ENCODE data around the gene MAP3K5.
A peak's percentile ranks its signal among the peaks of the same experiment; 100 is the strongest.

Gene MAP3K5

GRCh38 chr6:136647363-136647852 lies 144.9 kb downstream of the MAP3K5 start:
- no peak overlapping the region for H3K4me3 ChIP-seq (ENCODE audit: low read depth in 1 of 2, low read length in 1 of 2)
- no peaks in the 10 kb centered on the region for H3K9me3 ChIP-seq
- peaks cover 81% of the 10 kb centered on the region for H3K36me3 ChIP-seq
- TF ChIP-seq CTCF (IDR thresholded peaks at IDR 0.05): no peak
- peak overlapping the region; percentile 24 for H3K27ac ChIP-seq
- no peaks in the 10 kb centered on the region for H3K4me1 ChIP-seq (ENCODE audit: control insufficient read depth in 1 of 2, insufficient read depth in 1 of 2, low read depth in 1 of 2, low read length in 1 of 2)
- no peaks in the 10 kb centered on the region for H3K27me3 ChIP-seq

- H3K4me3 ChIP-seq (ENCODE audit: low read depth in 1 of 2, low read length in 1 of 2): no peak overlapping the region
- H3K27me3 ChIP-seq: no peaks in the 10 kb centered on the region
- H3K36me3 ChIP-seq: peaks cover 72% of the 10 kb centered on the region
- no peaks in the 10 kb centered on the region for H3K9me3 ChIP-seq
- no peaks in the 10 kb centered on the region for H3K4me1 ChIP-seq (ENCODE audit: control insufficient read depth in 1 of 2, insufficient read depth in 1 of 2, low read depth in 1 of 2, low read length in 1 of 2)
- no peak overlapping the region for H3K27ac ChIP-seq
- no peak for TF ChIP-seq CTCF (IDR thresholded peaks at IDR 0.05)
Measured at GRCh38 chr6:136646377-136646776, 145.9 kb downstream of the MAP3K5 start.

- Histone ChIP-seq H3K4me3 (ENCODE audit: low read depth in 1 of 2, low read length in 1 of 2) (no peak overlapping the region), H3K4me1 (ENCODE audit: control insufficient read depth in 1 of 2, insufficient read depth in 1 of 2, low read depth in 1 of 2, low read length in 1 of 2) (no peaks in the 10 kb centered on the region), H3K27ac (no peak overlapping the region), H3K36me3 (peaks cover 71% of the 10 kb centered on the region), H3K27me3 (no peaks in the 10 kb centered on the region), H3K9me3 (no peaks in the 10 kb centered on the region)
- TF ChIP-seq CTCF (IDR thresholded peaks at IDR 0.05): no peak
Measured at GRCh38 chr6:136644597-136644952, 147.7 kb downstream of the MAP3K5 start.

- Histone ChIP-seq H3K4me1 (ENCODE audit: control insufficient read depth in 1 of 2, insufficient read depth in 1 of 2, low read depth in 1 of 2, low read length in 1 of 2) (no peaks in the 10 kb centered on the region), H3K27me3 (no peaks in the 10 kb centered on the region), H3K36me3 (peaks cover 71% of the 10 kb centered on the region), H3K4me3 (ENCODE audit: low read depth in 1 of 2, low read length in 1 of 2) (no peak overlapping the region), H3K27ac (no peak overlapping the region), H3K9me3 (no peaks in the 10 kb centered on the region)
- TF ChIP-seq CTCF (IDR thresholded peaks at IDR 0.05): peak; percentile 68
Measured at GRCh38 chr6:136643850-136644596, 148.3 kb downstream of the MAP3K5 start.

- H3K4me3 ChIP-seq (ENCODE audit: low read depth in 1 of 2, low read length in 1 of 2): no peak overlapping the region
- H3K27ac ChIP-seq: no peak overlapping the region
- no peak for TF ChIP-seq CTCF (IDR thresholded peaks at IDR 0.05)
- no peaks in the 10 kb centered on the region for H3K27me3 ChIP-seq
- peaks cover 69% of the 10 kb centered on the region for H3K36me3 ChIP-seq
- no peaks in the 10 kb centered on the region for H3K9me3 ChIP-seq
- H3K4me1 ChIP-seq (ENCODE audit: control insufficient read depth in 1 of 2, insufficient read depth in 1 of 2, low read depth in 1 of 2, low read length in 1 of 2): no peaks in the 10 kb centered on the region
Measured at GRCh38 chr6:136641873-136642465, 150.3 kb downstream of the MAP3K5 start.

All from neutrophil (primary cell).